HepG2 (cell line): ENCODE results near the gene BCAS4. TPM values are rescaled to one million over a fixed set of nuclear protein-coding genes. Genes with fewer than 3 reads are reported as not detected.

ENCODE experiments used
- ATAC-seq: fragments of 200-7000 bp; cut with Tn5 transposase; 3 replicates; pipeline ENCODE4 v1.9.1; 2020; ENCODE audit warnings: mild to moderate bottlenecking, moderate library complexity
- BruUV-seq: library from RNA; stranded (reverse); fragments of 400-500 nt; replicated peaks from 2 replicates; lab custom pipeline; 2021; lab: Mats Ljungman, UMichigan
- CTCF ChIA-PET: fragments of 300-600 bp; formaldehyde crosslinking; extraction: SDS; loops from one replicate; lab custom pipeline; 2021; ENCODE audit warnings: low total read pairs, inconsistent platforms, low intra/inter-chr PET ratio; lab: Yijun Ruan, JAX
- POLR2A ChIA-PET: fragments of 350-600 bp; sonication (Branson Sonifier 250); formaldehyde crosslinking; loops from one replicate; lab custom pipeline; 2020; ENCODE audit warnings: antibody characterized with exemption, inconsistent platforms; lab: Yijun Ruan, JAX
- DNase-seq: peaks from one replicate; pipeline ENCODE4 v3.0.0-alpha.2; 2015; ENCODE audit warnings: low spot score
- FAIRE-seq: peaks from 3 replicates; lab custom pipeline; 2011; peaks lifted over from hg19 to GRCh38; lab: Jason Lieb, UNC
- H2AFZ ChIP-seq: one replicate; pipeline ENCODE4 v1.6.1; 2011; ENCODE audit warnings: low read length, inconsistent platforms
- H3K27ac ChIP-seq: fragments of 300-600 bp; 3 replicates; pipeline ENCODE4 v1.8.0; 2011; ENCODE audit warnings: mixed run types, mild to moderate bottlenecking, mixed read lengths, low read length, inconsistent platforms; ENCODE audit not compliant: insufficient read depth; ENCODE audit errors: extremely low read length
- H3K27me3 ChIP-seq, 2 experiments: fragments of 200-600 bp in 1 of 2; 2 replicates in 1 of 2; 3 replicates in 1 of 2; pipeline versions ENCODE4 v1.6.0 to v1.8.0; 2011; ENCODE audit warnings: low read length in 2 of 2, mild to moderate bottlenecking in 2 of 2, moderate library complexity in 2 of 2, inconsistent platforms in 1 of 2; ENCODE audit not compliant: insufficient read depth in 2 of 2, control insufficient read depth in 1 of 2
- H3K36me3 ChIP-seq, 2 experiments: fragments of 200-600 bp in 1 of 2; replicated peaks in 1 of 2; 2 replicates in 1 of 2; 3 replicates in 1 of 2; pipeline versions ENCODE4 v1.5.1 to v1.8.0; 2011; ENCODE audit warnings: low read length in 2 of 2, inconsistent platforms in 1 of 2; ENCODE audit not compliant: insufficient read depth in 2 of 2, control insufficient read depth in 1 of 2
- H3K4me1 ChIP-seq: 2 replicates; pipeline ENCODE4 v1.5.1; 2012; ENCODE audit warnings: low read length, inconsistent platforms; ENCODE audit not compliant: insufficient read depth
- H3K4me2 ChIP-seq: 2 replicates; pipeline ENCODE4 v1.6.0; 2011; ENCODE audit warnings: low read depth, low read length, inconsistent platforms
- H3K4me3 ChIP-seq, 3 experiments: fragments of 200-600 bp in 1 of 3; sonication (generic), shearing (Covaris generic) in 1 of 3; replicated peaks in 1 of 3; 2 replicates each; pipeline ENCODE4 v1.5.1; 2011 to 2016; ENCODE audit warnings: low read length in 3 of 3, inconsistent platforms in 2 of 3, low read depth in 2 of 3, mild to moderate bottlenecking in 2 of 3, control low read depth in 1 of 3, mixed read lengths in 1 of 3; ENCODE audit not compliant: insufficient read depth in 1 of 3
- H3K79me2 ChIP-seq: one replicate; pipeline ENCODE4 v1.6.1; 2011; ENCODE audit warnings: low read length, inconsistent platforms; ENCODE audit not compliant: insufficient read depth
- H3K9ac ChIP-seq: 2 replicates; pipeline ENCODE4 v1.6.0; 2011; ENCODE audit warnings: mild to moderate bottlenecking, low read depth, low read length, inconsistent platforms; ENCODE audit not compliant: insufficient read depth
- H3K9me3 ChIP-seq: 2 replicates; pipeline ENCODE4 v1.5.1; 2012; ENCODE audit warnings: mild to moderate bottlenecking, low read length
- H4K20me1 ChIP-seq: 2 replicates; pipeline ENCODE4 v1.6.0; 2011; ENCODE audit warnings: inconsistent platforms, mild to moderate bottlenecking, low read length, moderate library complexity; ENCODE audit not compliant: insufficient read depth
- EP300 ChIP-seq, 3 experiments: sonication (generic) in 1 of 3; formaldehyde crosslinking in 1 of 3; IDR thresholded peaks; 2 replicates each; pipeline versions ENCODE4 v1.5.1 to v1.6.1; 2011 to 2020; ENCODE audit warnings: low read depth in 2 of 3, low read length in 2 of 3, borderline replicate concordance in 1 of 3, improper control_type of control experiment in 1 of 3, mild to moderate bottlenecking in 1 of 3, missing genetic modification reagents in 1 of 3, moderate library complexity in 1 of 3
- FOXA1 ChIP-seq, 2 experiments: fragments of 450-650 bp in 1 of 2; sonication (generic) in 1 of 2; formaldehyde crosslinking in 1 of 2; IDR thresholded peaks; 2 replicates each; pipeline versions ENCODE4 v1.4.0 to v1.6.1; 2016 to 2020; ENCODE audit warnings: missing genetic modification reagents in 1 of 2
- KDM5A ChIP-seq: fragments of 200-600 bp; sonication (generic); IDR thresholded peaks from 2 replicates; pipeline ENCODE4 v1.7.0; 2018; ENCODE audit warnings: antibody characterized with exemption, mild to moderate bottlenecking, low read length, borderline replicate concordance
- ZKSCAN1 ChIP-seq: fragments of 150-350 bp; IDR thresholded peaks from 2 replicates; pipeline ENCODE4 v1.6.1; 2014; ENCODE audit warnings: low read length
- ZNF343 ChIP-seq: sonication (generic); formaldehyde crosslinking; IDR thresholded peaks from 2 replicates; pipeline ENCODE4 v1.4.0; 2020; ENCODE audit warnings: mild to moderate bottlenecking, missing genetic modification reagents
- ZNF556 ChIP-seq: sonication (generic); formaldehyde crosslinking; IDR thresholded peaks from 2 replicates; pipeline ENCODE4 v1.4.0; 2020; ENCODE audit warnings: mild to moderate bottlenecking, missing genetic modification reagents, borderline replicate concordance
- ZNF569 ChIP-seq: sonication (generic); formaldehyde crosslinking; IDR thresholded peaks from 2 replicates; pipeline ENCODE4 v1.5.0; 2020; ENCODE audit warnings: mild to moderate bottlenecking, missing genetic modification reagents, moderate library complexity, borderline replicate concordance
- ZNF589 ChIP-seq: sonication (generic); formaldehyde crosslinking; conservative IDR thresholded peaks from 2 replicates; pipeline ENCODE4 v1.8.0; 2022; ENCODE audit warnings: mild to moderate bottlenecking, moderate library complexity, missing genetic modification reagents
- WGBS: methylation state at CpG from one replicate; pipeline ENCODE4 v1.1.6; 2017; ENCODE audit warnings: low lambda C conversion rate; 5-methylcytosine and 5-hydroxymethylcytosine counted together
- in situ Hi-C: cut with HindIII; loops from 2 replicates; pipeline ENCODE4 v1.10.0; 2017; ENCODE audit warnings: low pct_unique_long_range_greater_than_20kb; ENCODE audit not compliant: extremely low pct_ligation_motif_present
- intact Hi-C: fragments of 100-400 bp; cut with micrococcal nuclease; formaldehyde crosslinking; loops from one replicate; pipeline ENCODE4 v1.10.0; 2022; ENCODE audit not compliant: unreplicated experiment
- polyA plus RNA-seq, 8 experiments: library from polyadenylated mRNA; depleted of rRNA in 3 of 8; stranded (reverse) in 7 of 8; unstranded in 1 of 8; fragments of >200 nt; fragmentation: Illumina TruSeq in 4 of 8; extraction: Trizol in 4 of 8; gene quantifications; 2 replicates each; pipeline versions ENCODE4 v1.2.1 to v1.2.3, GENCODE V29; 2011 to 2016; ENCODE audit warnings: low read depth in 4 of 8, missing spikeins in 1 of 8, mixed read lengths in 1 of 8; ENCODE audit not compliant: insufficient read depth in 1 of 8
- total RNA-seq, 5 experiments: library from RNA; depleted of rRNA; stranded (reverse); fragments of >200 nt; fragmentation: Illumina TruSeq; extraction: Trizol; gene quantifications; 2 replicates each; pipeline ENCODE4 v1.2.3, GENCODE V29; 2016; ENCODE audit warnings: low read depth in 1 of 5
- TF ChIP-seq, protein P1 (sequence below): sonication (generic); formaldehyde crosslinking; IDR thresholded peaks from 2 replicates; pipeline ENCODE4 v1.8.0; 2022; ENCODE audit warnings: missing genetic modification reagents, mild to moderate bottlenecking, borderline replicate concordance
- TF ChIP-seq, protein P2 (sequence below): sonication (generic); formaldehyde crosslinking; IDR thresholded peaks from 2 replicates; pipeline ENCODE4 v1.5.0; 2020; ENCODE audit warnings: mild to moderate bottlenecking, missing genetic modification reagents
- TF ChIP-seq, protein P3 (sequence below): sonication (generic); formaldehyde crosslinking; IDR thresholded peaks from 2 replicates; pipeline ENCODE4 v1.4.0; 2020; ENCODE audit warnings: mild to moderate bottlenecking, low read depth, missing genetic modification reagents
- TF ChIP-seq, protein P4 (sequence below): sonication (generic); formaldehyde crosslinking; IDR thresholded peaks from 2 replicates; pipeline ENCODE4 v1.4.0; 2020; ENCODE audit warnings: missing genetic modification reagents

Gene BCAS4
- total and polyA plus RNA-seq, 2 of the 13 experiments (the other 11 are each of a cell fraction or from before 2014, with no cell fraction given), result 7.2 to 8.0 TPM

DNA sequence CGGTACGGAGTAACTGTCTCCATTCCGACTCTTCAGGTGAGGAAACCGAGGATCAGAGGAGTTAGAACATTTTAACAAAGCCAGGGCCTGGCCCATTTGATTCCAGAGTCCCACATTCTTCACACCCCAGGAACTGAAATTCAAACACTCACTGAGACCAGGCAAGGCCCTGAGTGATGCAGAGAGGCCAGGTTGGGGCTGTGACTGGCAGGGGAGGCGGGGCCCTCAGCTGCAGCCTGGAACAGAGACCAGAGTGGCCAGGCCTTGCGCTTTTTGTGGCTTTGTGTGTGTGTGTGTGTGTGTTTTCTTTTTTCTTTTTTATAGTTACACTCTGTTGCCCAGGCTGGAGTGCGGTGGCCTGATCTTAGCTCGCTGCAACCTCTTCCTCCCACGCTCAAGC, 57.2 kb downstream of the BCAS4 start (continued):
- TF ChIP-seq KDM5A, result no peak
- no peak for TF ChIP-seq ZNF556 (CRISPR knock-in tag)

DNA sequence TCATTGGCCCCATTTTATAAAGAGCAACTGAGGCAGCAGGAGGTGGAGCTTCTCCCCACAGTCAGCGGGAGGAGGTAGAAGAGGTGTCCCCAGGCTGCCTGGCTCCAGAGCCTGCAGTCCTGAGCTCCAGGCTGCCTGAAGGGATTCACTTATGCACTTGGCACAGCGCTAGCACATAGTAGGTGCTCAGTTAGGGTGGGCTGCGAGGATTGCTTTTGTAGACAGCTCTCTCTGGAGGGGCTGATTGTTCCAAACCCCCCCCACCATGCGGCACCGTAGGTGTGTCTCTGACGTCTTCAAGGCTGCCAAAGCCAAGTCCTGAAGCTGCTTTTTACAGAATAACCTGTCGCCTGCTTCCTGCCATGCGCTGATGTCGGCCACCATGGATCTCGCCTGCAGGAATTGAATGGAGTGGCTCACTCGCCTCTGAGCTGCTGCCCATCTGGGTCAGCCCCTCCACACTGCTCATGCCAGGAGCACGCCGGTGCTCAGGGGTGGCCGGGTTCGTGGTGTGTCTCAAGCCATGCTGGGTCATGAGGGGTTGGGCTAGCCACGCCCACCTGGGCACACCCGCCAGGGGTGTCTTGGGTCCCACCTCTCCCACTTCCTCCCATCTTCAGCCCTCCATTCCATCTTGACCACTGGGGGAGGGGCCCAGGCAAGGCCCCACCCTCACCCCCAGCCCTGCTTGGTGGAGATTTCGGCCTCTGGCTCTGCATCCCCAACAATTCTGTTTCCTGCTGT, 59.8 kb downstream of the BCAS4 start:
- no TSS peak for BruUV-seq
- Histone ChIP-seq H2AFZ (no peak overlapping the region), H3K9ac (no peak overlapping the region), H3K79me2 (no peaks in the 10 kb centered on the region), H3K27me3 (no peaks in the 10 kb centered on the region), H3K4me3 (no peak overlapping the region), H3K4me2 (no peak overlapping the region), H3K9me3 (no peaks in the 10 kb centered on the region), H3K27ac (no peak overlapping the region), H4K20me1 (no peaks in the 10 kb centered on the region; the same call in 1 of the 2 replicates), H3K36me3 (no peaks in the 10 kb centered on the region), H3K4me1 (peaks cover 45% of the 10 kb centered on the region)
- DNase-seq, result no peak
- ChIA-PET POLR2A (no interaction called here), CTCF (no interaction called here)
- intact Hi-C loops, result loop anchor here (5.0 kb wide), 1 partner anchor 73 kb away; no protein-coding TSS in a partner anchor
- ATAC-seq, result no peak
- WGBS, result 77% methylated on average over 18 of the region's 18 CpGs
- in situ Hi-C loops, result no loop called here
- FAIRE-seq, result no peak
- TF ChIP-seq ZNF589 (CRISPR knock-in tag) (no peak), ZNF343 (CRISPR knock-in tag) (0 out of 2 replicates have a peak, but pooled peaks have one; percentile 4), EP300 (IDR thresholded peaks at IDR 0.05; ENCODE audit: low read depth in 2 of 2, low read length in 2 of 2) (no peak), EP300 (CRISPR knock-in tag; IDR thresholded peaks at IDR 0.05; ENCODE audit: borderline replicate concordance) (no peak), FOXA1 (IDR thresholded peaks at IDR 0.05) (no peak), FOXA1 (CRISPR knock-in tag; IDR thresholded peaks at IDR 0.05) (no peak), ZKSCAN1 (peak; percentile 82), ZNF569 (no peak)
- TF ChIP-seq, protein P1, sequence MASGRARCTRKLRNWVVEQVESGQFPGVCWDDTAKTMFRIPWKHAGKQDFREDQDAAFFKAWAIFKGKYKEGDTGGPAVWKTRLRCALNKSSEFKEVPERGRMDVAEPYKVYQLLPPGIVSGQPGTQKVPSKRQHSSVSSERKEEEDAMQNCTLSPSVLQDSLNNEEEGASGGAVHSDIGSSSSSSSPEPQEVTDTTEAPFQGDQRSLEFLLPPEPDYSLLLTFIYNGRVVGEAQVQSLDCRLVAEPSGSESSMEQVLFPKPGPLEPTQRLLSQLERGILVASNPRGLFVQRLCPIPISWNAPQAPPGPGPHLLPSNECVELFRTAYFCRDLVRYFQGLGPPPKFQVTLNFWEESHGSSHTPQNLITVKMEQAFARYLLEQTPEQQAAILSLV (CRISPR knock-in tag), result no peak
- TF ChIP-seq, protein P2, sequence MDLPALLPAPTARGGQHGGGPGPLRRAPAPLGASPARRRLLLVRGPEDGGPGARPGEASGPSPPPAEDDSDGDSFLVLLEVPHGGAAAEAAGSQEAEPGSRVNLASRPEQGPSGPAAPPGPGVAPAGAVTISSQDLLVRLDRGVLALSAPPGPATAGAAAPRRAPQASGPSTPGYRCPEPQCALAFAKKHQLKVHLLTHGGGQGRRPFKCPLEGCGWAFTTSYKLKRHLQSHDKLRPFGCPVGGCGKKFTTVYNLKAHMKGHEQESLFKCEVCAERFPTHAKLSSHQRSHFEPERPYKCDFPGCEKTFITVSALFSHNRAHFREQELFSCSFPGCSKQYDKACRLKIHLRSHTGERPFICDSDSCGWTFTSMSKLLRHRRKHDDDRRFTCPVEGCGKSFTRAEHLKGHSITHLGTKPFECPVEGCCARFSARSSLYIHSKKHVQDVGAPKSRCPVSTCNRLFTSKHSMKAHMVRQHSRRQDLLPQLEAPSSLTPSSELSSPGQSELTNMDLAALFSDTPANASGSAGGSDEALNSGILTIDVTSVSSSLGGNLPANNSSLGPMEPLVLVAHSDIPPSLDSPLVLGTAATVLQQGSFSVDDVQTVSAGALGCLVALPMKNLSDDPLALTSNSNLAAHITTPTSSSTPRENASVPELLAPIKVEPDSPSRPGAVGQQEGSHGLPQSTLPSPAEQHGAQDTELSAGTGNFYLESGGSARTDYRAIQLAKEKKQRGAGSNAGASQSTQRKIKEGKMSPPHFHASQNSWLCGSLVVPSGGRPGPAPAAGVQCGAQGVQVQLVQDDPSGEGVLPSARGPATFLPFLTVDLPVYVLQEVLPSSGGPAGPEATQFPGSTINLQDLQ (CRISPR knock-in tag), result peak; percentile 36; the same call in 1 of the 2 replicates
- TF ChIP-seq, protein P3, sequence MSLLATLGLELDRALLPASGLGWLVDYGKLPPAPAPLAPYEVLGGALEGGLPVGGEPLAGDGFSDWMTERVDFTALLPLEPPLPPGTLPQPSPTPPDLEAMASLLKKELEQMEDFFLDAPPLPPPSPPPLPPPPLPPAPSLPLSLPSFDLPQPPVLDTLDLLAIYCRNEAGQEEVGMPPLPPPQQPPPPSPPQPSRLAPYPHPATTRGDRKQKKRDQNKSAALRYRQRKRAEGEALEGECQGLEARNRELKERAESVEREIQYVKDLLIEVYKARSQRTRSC, result no peak
- TF ChIP-seq, protein P4, sequence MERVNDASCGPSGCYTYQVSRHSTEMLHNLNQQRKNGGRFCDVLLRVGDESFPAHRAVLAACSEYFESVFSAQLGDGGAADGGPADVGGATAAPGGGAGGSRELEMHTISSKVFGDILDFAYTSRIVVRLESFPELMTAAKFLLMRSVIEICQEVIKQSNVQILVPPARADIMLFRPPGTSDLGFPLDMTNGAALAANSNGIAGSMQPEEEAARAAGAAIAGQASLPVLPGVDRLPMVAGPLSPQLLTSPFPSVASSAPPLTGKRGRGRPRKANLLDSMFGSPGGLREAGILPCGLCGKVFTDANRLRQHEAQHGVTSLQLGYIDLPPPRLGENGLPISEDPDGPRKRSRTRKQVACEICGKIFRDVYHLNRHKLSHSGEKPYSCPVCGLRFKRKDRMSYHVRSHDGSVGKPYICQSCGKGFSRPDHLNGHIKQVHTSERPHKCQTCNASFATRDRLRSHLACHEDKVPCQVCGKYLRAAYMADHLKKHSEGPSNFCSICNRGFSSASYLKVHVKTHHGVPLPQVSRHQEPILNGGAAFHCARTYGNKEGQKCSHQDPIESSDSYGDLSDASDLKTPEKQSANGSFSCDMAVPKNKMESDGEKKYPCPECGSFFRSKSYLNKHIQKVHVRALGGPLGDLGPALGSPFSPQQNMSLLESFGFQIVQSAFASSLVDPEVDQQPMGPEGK (CRISPR knock-in tag), result 0 out of 2 replicates have a peak, but pooled peaks have one; percentile 3
